CD4-positive, alpha-beta T cell treated with Interleukin-6 at 100 ng/mL for 8 hours (primary cell): ENCODE results near the gene VDR.

ENCODE experiments used
- DNase-seq: peaks from one replicate; pipeline ENCODE4 v3.0.0-alpha.2; 2020; ENCODE audit warnings: mixed read lengths, low spot score

Gene VDR

GRCh38 chr12:47930634-47931033, 25.8 kb upstream of the VDR start:
- no peak for DNase-seq

- no peak for DNase-seq
Measured at GRCh38 chr12:47927346-47927745, 22.6 kb upstream of the VDR start.

DNA sequence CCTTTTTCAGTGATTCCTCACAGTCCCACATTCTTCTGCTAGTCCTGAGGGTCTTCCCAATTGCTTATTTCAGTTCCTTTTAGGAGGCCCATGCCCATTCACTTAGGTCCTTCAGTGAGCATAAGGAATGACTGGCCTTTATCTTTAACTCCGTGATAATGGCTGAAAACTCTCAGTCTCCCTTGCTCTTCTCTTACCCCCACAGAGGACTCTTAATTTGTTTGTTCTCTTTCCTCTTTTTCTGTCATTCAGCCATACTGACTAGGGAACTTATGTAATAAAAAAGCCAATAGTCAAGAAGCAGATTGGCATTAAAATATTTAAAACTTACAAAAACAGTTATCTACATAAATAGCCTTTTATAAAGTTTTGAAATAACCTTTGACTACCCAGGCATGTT, 17.1 kb upstream of the VDR start:
- DNase-seq: no peak

- DNase-seq: no peak
Measured at GRCh38 chr12:47920913-47921312, 16.1 kb upstream of the VDR start.

GRCh38 chr12:47913081-47913480, 8.3 kb upstream of the VDR start:
- no peak for DNase-seq

DNA sequence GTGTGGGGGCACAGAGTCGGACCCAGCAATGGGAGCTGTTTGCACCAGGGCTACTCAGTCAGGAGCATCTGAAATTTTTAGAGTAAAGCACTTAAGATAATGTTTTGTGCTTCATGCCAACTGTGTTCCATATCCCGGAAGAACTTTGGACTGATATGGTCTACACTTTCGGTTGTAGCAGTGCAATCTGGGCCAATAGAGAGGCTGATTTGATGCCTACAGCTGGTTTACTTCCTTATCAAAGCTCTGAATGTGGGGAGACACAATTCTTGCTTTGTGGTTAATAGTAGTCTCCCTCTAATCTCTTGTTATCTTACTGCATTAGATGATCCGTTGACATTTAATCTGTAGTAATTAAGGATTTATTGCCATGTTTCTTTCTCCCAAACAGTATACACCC, 7.8 kb upstream of the VDR start:
- no peak for DNase-seq

DNA sequence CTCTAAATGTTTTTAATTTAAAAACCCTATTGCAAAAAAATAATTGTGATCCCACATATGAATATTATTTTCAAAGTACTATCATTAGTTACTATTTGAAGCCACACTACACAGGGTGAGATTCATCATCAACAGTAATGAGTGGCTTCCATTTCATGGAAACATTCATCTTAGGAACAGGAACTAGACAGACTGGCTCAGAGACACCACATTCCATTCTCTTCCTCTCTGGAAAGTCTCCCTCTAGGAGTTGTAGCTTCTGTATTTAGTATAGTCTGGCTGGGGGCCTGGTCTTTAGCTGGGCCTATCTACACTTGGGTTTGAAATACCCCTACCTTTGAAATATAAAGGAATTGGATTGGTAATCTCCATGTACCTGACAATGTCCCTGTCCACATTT, 6.2 kb upstream of the VDR start:
- DNase-seq: no peak

GRCh38 chr12:47910486-47910885, 5.7 kb upstream of the VDR start:
- DNase-seq: no peak

DNA sequence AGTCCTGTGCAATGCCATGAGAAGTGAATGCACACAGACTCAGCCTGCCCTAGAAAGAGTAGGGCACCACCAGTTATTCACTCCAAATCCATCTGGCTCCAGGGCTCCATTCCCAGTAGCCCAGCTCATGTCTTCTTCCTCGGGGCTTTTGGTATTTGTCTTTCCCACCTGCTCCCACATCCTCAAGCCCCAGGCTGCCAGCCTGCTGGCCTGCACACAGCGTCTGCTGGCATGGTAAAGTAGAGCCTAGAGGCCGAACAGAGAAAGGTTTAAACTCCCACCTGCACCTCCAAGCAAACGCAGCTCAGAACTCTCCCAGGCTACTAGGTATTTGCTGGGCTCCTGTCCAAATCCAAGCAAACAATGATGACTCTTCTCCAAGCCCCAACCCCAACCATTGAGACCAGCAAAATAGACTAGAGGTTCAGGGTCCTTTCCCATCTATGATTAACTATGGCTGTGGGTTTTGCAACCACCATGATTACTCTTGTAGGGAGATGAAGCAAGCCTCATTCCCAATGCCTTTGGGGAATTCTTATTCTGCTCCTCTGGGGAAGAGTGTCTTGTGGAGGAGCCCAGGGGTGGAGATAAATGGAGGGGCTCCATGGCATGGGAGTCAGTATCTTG, 5.2 kb upstream of the VDR start:
- no peak for DNase-seq

GRCh38 chr12:47908738-47909137, 3.9 kb upstream of the VDR start:
- no peak for DNase-seq

DNA sequence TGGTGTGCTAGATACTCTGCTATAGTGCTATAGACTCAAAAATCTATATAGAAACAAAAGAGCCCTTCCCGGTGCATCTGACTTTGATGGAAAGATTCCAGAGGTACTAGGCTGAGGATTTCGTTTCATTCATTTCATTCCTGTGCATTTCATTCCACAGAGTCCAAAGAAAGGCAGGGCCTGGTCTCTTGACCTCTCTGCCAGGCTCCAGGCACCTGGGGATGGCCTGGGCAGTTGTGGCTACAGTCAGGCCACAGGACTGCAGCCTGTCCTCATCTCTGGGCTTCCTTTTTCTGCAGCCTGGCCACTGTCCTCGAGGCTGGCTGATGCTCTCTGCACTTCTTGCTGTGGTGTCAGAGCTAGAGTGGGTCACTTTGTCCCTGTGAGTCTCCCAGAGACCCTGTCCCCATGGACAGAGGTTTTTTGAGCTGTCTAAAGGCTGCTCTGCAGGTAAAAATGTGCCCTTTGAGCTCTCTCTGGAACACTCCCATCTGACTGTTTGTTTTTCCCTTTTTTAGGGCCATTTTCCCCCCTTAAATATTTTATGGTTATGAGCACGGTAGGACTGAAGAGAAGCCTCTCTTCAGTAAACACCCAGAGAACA, 3.2 kb upstream of the VDR start:
- DNase-seq: no peak

- peak; percentile 56 for DNase-seq
Measured at GRCh38 chr12:47903927-47904712, 674 bp downstream of the VDR start.

DNA sequence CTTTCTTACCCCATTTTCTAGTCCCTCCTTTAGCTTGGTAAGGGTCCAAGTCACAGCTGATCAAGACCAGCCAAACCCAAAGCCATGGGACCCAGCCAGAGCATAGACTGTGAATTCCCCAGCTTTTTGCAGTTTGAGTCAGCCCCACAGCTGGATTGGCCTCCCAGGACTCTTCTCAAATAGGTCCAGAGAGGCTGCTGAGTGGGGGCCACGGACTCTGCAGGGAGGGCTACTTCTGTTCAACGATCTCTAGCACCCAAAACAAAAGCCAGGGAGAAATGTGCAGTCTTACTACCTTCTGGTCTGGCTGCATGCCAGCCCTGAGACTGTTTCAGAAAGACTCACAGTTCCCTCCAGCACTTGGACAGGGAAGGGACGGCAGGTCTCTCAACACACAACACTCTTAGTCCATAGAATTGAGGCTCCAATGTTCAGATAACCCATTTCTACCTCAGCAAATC, 1.6 kb downstream of the VDR start:
- no peak for DNase-seq

DNA sequence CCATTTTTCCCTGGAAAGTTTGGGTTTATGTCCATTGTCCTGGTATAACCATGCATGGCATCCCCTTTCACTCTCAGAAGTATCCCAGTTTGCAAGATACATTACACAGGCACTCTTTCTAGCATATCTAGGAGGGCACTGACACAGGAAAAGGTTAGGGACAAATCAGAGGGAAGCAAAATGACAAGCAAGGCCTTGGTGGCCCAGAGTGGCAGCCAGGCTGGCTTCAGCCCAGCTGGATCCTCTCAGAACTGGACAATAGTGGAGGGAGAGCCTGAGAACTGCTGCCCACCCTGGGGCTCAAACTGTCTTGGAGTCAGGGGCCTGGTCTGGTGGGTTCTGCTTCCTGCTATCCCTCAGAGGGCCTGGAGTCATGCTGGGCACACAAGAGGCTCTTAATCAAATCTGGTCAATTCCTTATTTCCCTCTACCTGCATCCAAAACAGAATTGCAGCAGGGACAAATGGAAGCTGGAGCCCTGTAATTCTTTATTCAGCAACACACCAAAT, 2.6 kb downstream of the VDR start:
- DNase-seq: no peak

DNA sequence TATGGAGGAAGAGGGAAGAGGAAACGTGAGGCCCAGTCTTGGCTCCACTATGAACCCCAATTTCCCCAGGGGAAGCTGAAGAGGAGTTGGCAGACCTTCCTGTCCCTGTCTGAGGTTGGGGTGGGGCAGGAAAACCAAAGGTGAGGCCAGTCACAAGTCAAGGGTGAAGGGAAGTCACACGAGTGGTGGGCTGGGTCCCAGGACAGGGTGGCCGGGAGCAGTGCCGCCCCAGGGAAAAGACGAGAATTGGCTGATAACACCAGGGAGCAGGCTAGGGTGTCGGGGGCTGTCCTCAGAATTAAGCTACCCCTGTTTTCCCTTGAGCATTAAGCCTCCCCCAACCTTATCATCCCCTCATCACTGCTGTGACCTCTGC, 3.1 kb downstream of the VDR start:
- DNase-seq: no peak

DNA sequence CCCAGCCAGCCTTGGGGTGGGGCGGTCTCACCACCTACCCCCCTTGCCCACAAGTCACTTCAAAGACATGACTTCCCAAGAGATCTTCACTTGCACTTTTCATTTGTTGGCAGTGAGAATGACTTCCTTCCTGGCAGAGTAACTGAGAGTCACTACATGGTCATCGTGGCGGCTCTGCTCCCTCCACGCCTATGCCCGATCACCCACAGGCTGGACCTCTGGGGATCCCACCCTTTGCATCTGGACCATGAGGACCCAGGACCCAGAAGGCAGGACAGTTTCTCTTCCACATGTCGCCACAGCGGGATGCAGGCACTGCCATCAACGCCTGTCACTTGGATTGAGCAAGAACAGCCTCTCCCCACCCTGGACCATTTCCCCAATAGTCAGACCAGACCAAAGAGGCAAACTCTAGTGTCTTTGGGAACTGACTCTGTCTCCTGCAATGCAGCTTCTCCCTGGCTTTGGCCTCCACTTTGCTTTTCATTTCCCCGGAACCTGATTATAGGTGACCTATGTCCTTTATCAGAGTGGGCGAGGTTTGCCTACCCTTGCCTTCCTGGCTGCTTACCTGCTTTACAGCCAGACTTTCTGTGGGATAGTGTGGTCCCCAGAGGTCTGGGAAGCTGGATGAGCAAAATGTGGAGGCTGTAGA, 3.6 kb downstream of the VDR start:
- DNase-seq: no peak

DNA sequence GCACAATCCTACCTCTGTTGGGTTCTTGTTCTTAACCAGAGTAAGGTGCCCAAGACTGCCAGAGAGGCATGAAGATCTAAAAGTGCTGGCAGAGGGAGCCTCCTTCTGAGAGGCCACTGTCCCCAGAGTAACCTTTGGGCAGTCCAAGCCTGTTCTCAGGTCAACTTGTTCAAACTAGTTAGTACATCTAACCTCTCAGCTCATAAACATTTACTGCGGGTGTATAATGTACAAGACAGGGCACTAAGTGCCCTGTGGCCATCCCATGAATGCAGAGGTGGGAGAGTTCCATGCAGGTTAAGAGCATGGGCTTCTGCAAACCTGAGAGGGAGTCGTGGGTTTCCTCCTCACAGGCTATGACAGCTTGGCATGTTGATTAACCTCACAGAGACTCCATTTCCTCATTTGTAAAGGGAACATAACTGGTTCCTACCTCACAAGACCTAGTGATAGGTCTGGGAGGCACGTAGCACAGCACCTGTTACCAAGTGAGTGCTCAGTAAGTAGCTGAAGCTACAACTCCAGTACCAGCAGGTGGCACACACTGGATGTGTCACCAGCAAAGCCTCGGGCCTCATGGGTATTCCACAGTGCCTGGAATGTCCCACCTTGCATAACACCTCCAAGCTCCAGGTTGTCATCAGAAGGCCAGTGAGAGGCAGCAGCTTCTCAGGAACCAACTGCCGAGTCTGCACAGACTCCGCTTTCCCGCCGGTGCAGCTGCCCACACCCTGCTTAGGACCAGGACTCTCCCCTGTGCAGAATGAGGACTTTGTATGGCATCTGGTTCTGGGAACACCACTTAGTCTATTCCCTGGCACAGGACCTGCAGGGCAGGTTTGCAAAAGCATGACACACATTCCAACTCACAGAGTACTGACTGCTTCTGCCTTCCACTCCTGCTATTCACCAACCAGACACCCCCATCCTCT, 4.4 kb downstream of the VDR start:
- DNase-seq: no peak

DNA sequence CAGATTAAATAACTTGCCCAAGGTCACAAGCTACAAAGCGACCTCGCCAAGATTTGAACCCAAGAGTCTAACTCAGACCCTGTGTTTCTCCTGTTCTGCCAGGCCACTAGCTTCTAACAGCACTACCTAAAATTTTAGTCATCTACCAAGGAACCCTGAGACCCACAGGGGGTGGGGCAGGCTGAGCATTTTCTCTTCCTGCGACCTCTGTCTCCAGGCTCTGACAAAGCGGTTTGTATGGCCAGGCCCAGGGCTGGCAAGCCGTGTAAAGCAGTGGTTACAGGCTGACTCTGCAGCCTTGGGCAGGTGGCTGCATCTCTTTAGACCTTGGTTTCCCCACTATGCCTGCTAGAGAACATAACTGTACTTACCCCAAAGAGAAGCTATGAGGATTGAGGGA, 5.3 kb downstream of the VDR start:
- DNase-seq: no peak

DNA sequence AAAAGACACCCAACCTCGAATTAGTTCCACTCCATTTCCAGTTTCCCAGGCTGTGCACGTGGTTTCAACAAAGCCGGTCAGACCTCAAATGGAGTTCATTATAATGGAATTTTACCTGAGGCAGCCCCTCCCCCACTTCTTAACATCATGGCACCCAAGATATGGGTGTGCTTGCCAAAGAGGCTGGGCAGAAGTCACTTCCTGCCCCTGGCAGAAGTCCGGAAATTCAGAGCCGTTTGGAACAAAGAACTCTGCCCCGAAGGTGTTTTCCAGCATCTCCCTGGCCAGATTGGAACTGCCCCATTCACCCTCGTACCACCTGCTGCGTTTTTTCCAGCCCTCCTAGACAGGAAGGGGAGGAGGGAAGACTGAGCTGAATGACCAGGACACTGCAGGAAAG, 8.2 kb downstream of the VDR start:
- no peak for DNase-seq

GRCh38 chr12:47896022-47896421, 8.8 kb downstream of the VDR start:
- no peak for DNase-seq

DNA sequence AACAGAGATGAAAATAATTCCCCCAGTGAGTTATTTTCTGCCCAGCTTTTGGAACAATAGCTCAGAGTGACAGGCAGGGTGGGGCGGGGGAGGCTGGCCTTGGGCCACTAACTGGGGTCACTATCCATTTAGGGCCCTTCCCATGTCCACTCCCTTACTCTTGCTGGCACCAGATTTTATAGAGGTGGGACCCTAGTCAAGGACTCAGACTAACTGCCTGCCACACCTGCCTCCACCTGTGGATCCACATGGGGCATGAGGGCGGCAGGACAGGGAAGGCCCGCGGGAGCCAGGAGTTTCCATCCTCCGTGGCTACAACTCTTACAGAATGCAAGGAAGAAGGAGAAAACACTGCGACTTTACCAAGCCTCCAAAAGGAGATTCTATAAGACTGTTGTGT, 10.1 kb downstream of the VDR start:
- DNase-seq: no peak

DNA sequence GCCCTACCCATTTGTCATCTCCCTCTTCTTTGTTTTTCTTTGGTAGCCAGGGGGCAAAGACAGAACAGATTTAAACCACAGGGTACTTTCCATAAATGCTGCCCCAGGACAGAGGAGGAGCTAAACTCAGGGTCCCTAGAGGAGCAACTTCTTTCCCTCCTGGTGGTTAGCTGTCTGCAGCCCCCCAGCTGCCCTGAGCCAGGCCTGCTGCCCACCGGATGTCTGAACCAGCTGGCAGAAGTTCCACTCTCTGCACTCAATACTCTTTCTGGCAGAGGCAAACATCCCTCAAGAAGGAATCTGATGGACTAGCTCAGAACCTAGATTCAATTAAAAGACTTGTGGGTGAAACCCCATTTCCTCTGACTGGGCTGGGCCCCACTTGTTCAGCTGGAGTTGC, 10.7 kb downstream of the VDR start:
- DNase-seq: no peak
